ENCODE measurements around the gene PMPCA. TPM values are rescaled to one million over a fixed set of nuclear protein-coding genes. Genes with fewer than 3 reads are reported as not detected.

The PMPCA gene
- total RNA-seq, 1 experiment from 2014 or later = 146 TPM

GRCh38 chr9:136391737-136392537 is 18.5 kb upstream of the PMPCA start:
- no peak for DNase-seq (ENCODE audit: low spot score)
- in situ Hi-C loops (cut with HindIII; ENCODE audit: low sequenced_read_pairs) = no loop called here

- no peak for DNase-seq (ENCODE audit: low spot score)
- in situ Hi-C loops (cut with HindIII; ENCODE audit: low sequenced_read_pairs) = no loop called here
These were observed 17.7 kb upstream of the PMPCA start for GRCh38 chr9:136392538-136393449.

GRCh38 chr9:136393531-136393930 is 16.9 kb upstream of the PMPCA start:
- in situ Hi-C loops (cut with HindIII; ENCODE audit: low sequenced_read_pairs) = no loop called here
- DNase-seq (ENCODE audit: low spot score) = no peak

- in situ Hi-C loops (cut with HindIII; ENCODE audit: low sequenced_read_pairs) = no loop called here
- no peak for DNase-seq (ENCODE audit: low spot score)
These were observed 16.0 kb upstream of the PMPCA start for GRCh38 chr9:136394312-136395019.

- no peak for DNase-seq (ENCODE audit: low spot score)
- in situ Hi-C loops (cut with HindIII; ENCODE audit: low sequenced_read_pairs) = no loop called here
These were observed 15.5 kb upstream of the PMPCA start for GRCh38 chr9:136395020-136395340.

- no peak for DNase-seq (ENCODE audit: low spot score)
- in situ Hi-C loops (cut with HindIII; ENCODE audit: low sequenced_read_pairs) = no loop called here
These were observed 14.9 kb upstream of the PMPCA start for GRCh38 chr9:136395345-136396218.

GRCh38 chr9:136396219-136396515 is 14.3 kb upstream of the PMPCA start:
- DNase-seq (ENCODE audit: low spot score) = no peak
- in situ Hi-C loops (cut with HindIII; ENCODE audit: low sequenced_read_pairs) = no loop called here

- in situ Hi-C loops (cut with HindIII; ENCODE audit: low sequenced_read_pairs) = no loop called here
These were observed 12.8 kb upstream of the PMPCA start for GRCh38 chr9:136397643-136398042.

GRCh38 chr9:136398286-136398685 is 12.2 kb upstream of the PMPCA start:
- DNase-seq (ENCODE audit: low spot score) = no peak
- in situ Hi-C loops (cut with HindIII; ENCODE audit: low sequenced_read_pairs) = no loop called here

More at GRCh38 chr9:136397643-136398042, 12.8 kb upstream of the PMPCA start:
- no peak for DNase-seq (ENCODE audit: low spot score)

- in situ Hi-C loops (cut with HindIII; ENCODE audit: low sequenced_read_pairs) = no loop called here
- DNase-seq (ENCODE audit: low spot score) = no peak
These were observed 11.1 kb upstream of the PMPCA start for GRCh38 chr9:136399176-136400037.

GRCh38 chr9:136400038-136400834 is 10.2 kb upstream of the PMPCA start, which contains the start of gene SNAPC4:
Gene SNAPC4 (minus strand): TSS chr9:136400170. CDS start chr9:136398428, 1,742 bp downstream.
- in situ Hi-C loops (cut with HindIII; ENCODE audit: low sequenced_read_pairs) = no loop called here
- peak; percentile 81 for DNase-seq (ENCODE audit: low spot score)

GRCh38 chr9:136401173-136401922 is 9.1 kb upstream of the PMPCA start:
- DNase-seq (ENCODE audit: low spot score) = no peak
- in situ Hi-C loops (cut with HindIII; ENCODE audit: low sequenced_read_pairs) = no loop called here

- in situ Hi-C loops (cut with HindIII; ENCODE audit: low sequenced_read_pairs) = no loop called here
- DNase-seq (ENCODE audit: low spot score) = no peak
These were observed 8.4 kb upstream of the PMPCA start for GRCh38 chr9:136402067-136402466.

GRCh38 chr9:136403538-136403914 is 6.9 kb upstream of the PMPCA start:
- in situ Hi-C loops (cut with HindIII; ENCODE audit: low sequenced_read_pairs) = no loop called here

GRCh38 chr9:136403915-136404800 is 6.3 kb upstream of the PMPCA start:
- DNase-seq (ENCODE audit: low spot score) = no peak
- in situ Hi-C loops (cut with HindIII; ENCODE audit: low sequenced_read_pairs) = no loop called here

More at GRCh38 chr9:136403538-136403914, 6.9 kb upstream of the PMPCA start:
- DNase-seq (ENCODE audit: low spot score) = no peak

- no peak for DNase-seq (ENCODE audit: low spot score)
- in situ Hi-C loops (cut with HindIII; ENCODE audit: low sequenced_read_pairs) = no loop called here
These were observed 5.7 kb upstream of the PMPCA start for GRCh38 chr9:136404801-136405136.
